Spleen (tissue), 7 donors: Measurements from ENCODE around the gene IGFBP7.

Source experiments
- POLR2A ChIP-seq, 3 donors: fragments of 450-650 bp; IDR thresholded peaks; one replicate each; pipeline ENCODE4 v1.5.1; 2017; ENCODE audit warnings: antibody characterized with exemption in 3 of 3, mild to moderate bottlenecking in 1 of 3
- TF ChIP-seq, protein P1 (sequence below), 11 experiments: fragments of 200-600 bp in 7 of 11; fragments of 450-650 bp in 4 of 11; sonication (generic) in 4 of 11; IDR thresholded peaks in 8 of 11; conservative IDR thresholded peaks in 3 of 11; 1 replicate in 7 of 11; 2 replicates in 4 of 11; pipeline versions ENCODE4 v1.4.0 to v1.8.0; 2016 to 2021; ENCODE audit warnings: antibody characterized with exemption in 11 of 11, inconsistent platforms in 4 of 11, mild to moderate bottlenecking in 1 of 11
- donor health status: DM: no; HTN: no; CAD: no; lungs with moderate emphysema.
- donor health status: DM: no; HTN: no; CAD: no.
- donor health status: DM: no; HTN: no; CAD: no.

DNA sequence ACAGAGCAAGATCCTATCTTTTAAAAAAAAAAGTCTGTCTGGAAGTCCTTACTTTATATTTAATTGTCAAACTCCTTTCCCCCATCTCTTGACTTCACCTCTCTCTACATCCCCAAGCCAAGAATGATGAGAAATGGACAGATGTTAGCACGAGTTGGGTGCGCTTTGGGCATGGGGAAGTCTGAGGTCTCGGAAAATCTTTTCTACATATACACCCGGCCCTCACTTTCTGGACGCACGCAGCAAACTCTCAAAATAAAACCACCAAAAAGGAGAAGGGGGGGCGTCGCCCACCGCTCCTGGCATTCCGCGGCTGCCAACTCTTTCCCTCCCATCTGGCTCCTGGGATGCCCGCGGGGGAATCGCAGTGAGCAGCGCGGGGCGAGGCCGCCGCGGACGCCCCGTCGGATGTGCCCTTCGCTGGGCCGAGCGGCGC is 756 bp downstream of the IGFBP7 start:
- TF ChIP-seq, protein P1, sequence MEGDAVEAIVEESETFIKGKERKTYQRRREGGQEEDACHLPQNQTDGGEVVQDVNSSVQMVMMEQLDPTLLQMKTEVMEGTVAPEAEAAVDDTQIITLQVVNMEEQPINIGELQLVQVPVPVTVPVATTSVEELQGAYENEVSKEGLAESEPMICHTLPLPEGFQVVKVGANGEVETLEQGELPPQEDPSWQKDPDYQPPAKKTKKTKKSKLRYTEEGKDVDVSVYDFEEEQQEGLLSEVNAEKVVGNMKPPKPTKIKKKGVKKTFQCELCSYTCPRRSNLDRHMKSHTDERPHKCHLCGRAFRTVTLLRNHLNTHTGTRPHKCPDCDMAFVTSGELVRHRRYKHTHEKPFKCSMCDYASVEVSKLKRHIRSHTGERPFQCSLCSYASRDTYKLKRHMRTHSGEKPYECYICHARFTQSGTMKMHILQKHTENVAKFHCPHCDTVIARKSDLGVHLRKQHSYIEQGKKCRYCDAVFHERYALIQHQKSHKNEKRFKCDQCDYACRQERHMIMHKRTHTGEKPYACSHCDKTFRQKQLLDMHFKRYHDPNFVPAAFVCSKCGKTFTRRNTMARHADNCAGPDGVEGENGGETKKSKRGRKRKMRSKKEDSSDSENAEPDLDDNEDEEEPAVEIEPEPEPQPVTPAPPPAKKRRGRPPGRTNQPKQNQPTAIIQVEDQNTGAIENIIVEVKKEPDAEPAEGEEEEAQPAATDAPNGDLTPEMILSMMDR (IDR thresholded peaks at IDR 0.05 in 8 of 11, conservative IDR thresholded peaks at IDR 0.05 in 3 of 11) = no peak
- TF ChIP-seq POLR2A (IDR thresholded peaks at IDR 0.05) = no peak
